Nephron (organoid): ENCODE measurements around the gene LAMA5.
A peak's percentile ranks its signal among the peaks of the same experiment; 100 is the strongest.
"Not testable (repeated sequence)": the region's sequence is repeated elsewhere in the genome, so short reads cannot be mapped to it uniquely, and the experiment has no call there.

Experiments
- H3K27ac Mint-ChIP-seq, 3 experiments: 2 replicates each; pipeline ENCODE4 v1.8.0; 2020; ENCODE audit warnings: mixed read lengths in 3 of 3, mild to moderate bottlenecking in 2 of 3, moderate library complexity in 1 of 3
- H3K27me3 Mint-ChIP-seq: 2 replicates; pipeline ENCODE4 v1.8.0; 2021; ENCODE audit warnings: low read depth, mild to moderate bottlenecking, moderate library complexity, mixed read lengths
- H3K36me3 Mint-ChIP-seq: 2 replicates; pipeline ENCODE4 v1.8.0; 2020; ENCODE audit warnings: low read depth, mixed read lengths
- H3K4me1 Mint-ChIP-seq: 2 replicates; pipeline ENCODE4 v1.8.0; 2020; ENCODE audit warnings: mixed read lengths
- H3K4me3 Mint-ChIP-seq, 3 experiments: 2 replicates each; pipeline ENCODE4 v1.8.0; 2020; ENCODE audit warnings: mild to moderate bottlenecking in 3 of 3, mixed read lengths in 3 of 3, moderate library complexity in 2 of 3
- H3K9me3 Mint-ChIP-seq: 2 replicates; pipeline ENCODE4 v1.8.0; 2020; ENCODE audit warnings: mixed read lengths
- TF ChIP-seq, protein P1 (sequence below), 3 experiments: fragments of 200-600 bp; sonication (generic); IDR thresholded peaks; one replicate each; pipeline ENCODE4 v1.5.0; 2021; ENCODE audit warnings: antibody characterized with exemption in 3 of 3; ENCODE audit not compliant: unreplicated experiment in 3 of 3

Gene LAMA5

DNA sequence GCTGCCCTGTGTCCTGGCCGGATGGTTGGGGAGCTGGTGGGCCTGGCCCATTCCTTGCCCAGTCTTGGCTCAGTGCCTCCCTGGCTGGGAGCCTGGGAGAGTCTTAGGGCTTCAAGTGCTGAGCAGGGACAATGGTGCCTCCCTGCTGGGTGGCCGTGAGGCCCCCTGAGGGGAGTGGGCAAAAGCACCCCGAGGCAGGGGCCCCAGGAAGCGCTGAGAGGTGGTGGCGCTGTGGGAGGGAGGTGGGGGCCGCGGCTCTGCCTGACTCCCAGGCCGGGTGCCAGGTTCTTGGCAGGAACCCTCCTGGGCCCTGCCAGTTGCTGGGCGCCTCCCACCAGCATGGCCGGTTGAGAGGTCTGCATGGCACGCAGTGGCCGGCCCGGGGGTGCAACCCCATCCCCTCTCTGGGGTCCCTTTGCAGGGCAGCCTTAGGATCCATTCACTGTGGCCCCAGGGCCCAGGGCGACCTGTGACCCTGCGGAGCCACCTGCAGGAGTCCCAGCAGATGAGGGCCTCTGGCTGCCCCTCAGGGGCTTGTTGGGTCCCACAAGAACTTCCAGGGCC is 10.6 kb upstream of the LAMA5 start:
- peaks cover 18% of the 10 kb centered on the region for H3K36me3 Mint-ChIP-seq
- peak overlapping the region; percentile 78 to 89 (median 84) for H3K27ac Mint-ChIP-seq
- TF ChIP-seq, protein P1, sequence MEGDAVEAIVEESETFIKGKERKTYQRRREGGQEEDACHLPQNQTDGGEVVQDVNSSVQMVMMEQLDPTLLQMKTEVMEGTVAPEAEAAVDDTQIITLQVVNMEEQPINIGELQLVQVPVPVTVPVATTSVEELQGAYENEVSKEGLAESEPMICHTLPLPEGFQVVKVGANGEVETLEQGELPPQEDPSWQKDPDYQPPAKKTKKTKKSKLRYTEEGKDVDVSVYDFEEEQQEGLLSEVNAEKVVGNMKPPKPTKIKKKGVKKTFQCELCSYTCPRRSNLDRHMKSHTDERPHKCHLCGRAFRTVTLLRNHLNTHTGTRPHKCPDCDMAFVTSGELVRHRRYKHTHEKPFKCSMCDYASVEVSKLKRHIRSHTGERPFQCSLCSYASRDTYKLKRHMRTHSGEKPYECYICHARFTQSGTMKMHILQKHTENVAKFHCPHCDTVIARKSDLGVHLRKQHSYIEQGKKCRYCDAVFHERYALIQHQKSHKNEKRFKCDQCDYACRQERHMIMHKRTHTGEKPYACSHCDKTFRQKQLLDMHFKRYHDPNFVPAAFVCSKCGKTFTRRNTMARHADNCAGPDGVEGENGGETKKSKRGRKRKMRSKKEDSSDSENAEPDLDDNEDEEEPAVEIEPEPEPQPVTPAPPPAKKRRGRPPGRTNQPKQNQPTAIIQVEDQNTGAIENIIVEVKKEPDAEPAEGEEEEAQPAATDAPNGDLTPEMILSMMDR (IDR thresholded peaks at IDR 0.05; ENCODE audit: unreplicated experiment in 3 of 3) = no peak
- no peaks in the 10 kb centered on the region for H3K27me3 Mint-ChIP-seq
- H3K4me3 Mint-ChIP-seq = no peak overlapping the region
- H3K9me3 Mint-ChIP-seq = peaks cover 8% of the 10 kb centered on the region
- H3K4me1 Mint-ChIP-seq = peaks cover 34% of the 10 kb centered on the region

DNA sequence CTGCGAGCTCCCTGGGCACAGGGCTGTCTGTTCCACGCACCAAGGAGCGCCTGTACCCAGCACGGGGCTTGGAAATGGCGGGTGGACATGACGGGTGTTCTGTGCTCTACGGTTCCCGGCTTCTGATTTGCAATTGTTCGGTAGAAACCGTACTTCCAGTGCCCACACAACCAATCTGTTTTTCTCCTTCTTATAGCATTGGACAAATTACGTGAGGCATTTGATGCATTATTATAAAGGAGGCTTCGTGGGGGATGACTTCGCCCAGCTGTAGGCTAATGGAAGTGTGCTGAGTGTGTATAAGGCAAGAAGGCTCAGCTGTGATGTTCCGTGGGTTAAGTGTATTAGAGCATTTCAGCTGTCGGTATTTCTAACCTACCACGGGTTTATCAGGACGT is 10.0 kb upstream of the LAMA5 start:
- H3K27ac Mint-ChIP-seq = peak overlapping the region; percentile 78 to 89 (median 84)
- peaks cover 32% of the 10 kb centered on the region for H3K4me1 Mint-ChIP-seq
- no peaks in the 10 kb centered on the region for H3K27me3 Mint-ChIP-seq
- peaks cover 8% of the 10 kb centered on the region for H3K9me3 Mint-ChIP-seq
- H3K4me3 Mint-ChIP-seq = peak overlapping the region in 1 of 3 experiments; percentile 22
- TF ChIP-seq, protein P1 (IDR thresholded peaks at IDR 0.05; ENCODE audit: unreplicated experiment in 3 of 3) = no peak
- peaks cover 12% of the 10 kb centered on the region for H3K36me3 Mint-ChIP-seq

DNA sequence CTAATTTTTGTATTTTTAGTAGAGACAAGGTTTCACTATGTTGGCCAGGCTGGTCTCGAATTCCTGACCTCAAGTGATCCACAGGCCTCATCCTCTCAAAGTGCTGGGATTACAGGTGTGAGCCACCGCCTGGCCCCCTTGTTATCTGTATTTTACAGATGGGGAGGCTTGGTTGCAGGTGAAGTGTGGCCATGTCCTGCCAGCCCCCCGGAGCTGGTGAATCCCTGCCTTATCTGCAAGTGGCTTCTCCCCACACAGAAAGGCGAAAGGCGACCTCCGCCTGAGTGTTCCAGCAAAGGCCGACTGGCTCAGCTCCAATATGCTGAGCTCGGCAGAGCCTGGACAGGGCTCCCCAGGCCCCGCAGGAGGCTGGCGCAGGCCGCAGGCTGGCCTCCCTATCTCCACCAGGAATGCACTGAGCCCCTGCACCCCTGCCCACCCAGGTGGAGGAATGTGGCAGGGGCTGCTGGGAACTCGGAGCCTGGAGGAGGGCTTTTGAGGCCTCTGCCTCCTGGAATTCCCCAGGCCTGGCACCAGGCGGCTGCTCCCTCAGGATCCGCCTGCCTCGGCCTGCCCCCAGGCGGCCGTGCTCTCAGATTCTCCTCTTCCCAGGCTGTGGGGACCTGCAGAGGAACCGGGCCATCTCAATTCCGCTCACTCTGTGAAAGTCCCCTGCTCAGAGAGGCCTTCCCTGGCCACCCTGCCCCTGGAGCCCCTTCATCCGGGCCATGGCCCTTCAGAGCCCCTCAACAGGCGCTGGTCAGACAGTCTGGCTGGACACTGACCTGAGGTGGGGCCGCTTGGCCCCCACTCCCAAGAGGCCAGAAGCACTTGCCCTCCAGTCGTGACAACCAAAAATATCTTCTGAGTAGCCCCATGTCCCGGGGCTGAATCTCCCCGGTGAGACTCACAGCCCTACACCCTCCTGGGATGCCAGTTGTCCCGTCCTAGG is 9.3 kb upstream of the LAMA5 start:
- Mint-ChIP-seq H3K4me1 (peaks cover 27% of the 10 kb centered on the region), H3K9me3 (peaks cover 4% of the 10 kb centered on the region)
- TF ChIP-seq, protein P1 (IDR thresholded peaks at IDR 0.05; ENCODE audit: unreplicated experiment in 3 of 3) = peak; percentile 58 to 65 (median 59)

DNA sequence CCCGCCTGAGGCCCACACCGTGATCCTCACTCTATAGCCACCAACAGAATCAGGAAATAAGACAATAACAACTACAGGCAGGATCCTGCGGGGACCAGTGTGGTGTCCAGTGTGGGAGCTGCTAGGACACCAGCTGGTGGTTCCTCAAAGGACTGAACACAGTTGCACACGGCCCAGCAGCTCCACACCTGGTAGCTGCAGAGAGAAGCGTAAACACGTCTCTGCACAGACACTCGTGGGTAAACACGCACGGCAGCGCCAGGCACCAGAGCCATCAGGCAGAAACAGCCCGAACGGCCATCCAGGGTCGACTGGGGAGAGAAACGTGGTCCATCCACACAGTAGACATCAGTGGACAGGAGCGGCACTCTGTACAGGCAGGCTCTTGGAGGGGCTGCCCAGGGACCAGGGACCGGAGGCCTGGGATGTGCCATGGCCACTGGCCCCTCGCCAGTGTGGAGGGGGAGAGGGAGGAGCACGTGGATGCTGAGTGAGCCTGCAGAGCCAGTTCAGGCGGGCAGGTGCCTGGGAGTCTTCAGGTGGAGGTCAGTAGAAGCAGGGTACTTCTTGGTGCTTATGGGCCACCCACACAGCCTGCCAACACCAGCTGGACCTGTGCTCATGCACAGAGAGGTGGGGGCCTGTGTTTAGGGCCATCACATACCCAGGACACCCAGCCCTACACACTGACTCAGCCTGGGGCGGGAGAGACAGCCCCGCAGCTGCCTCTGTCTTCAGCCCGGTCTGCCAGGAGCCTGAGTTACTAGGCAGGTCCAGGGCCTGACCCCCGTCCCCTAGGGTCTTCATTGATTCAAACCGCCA is 7.4 kb upstream of the LAMA5 start:
- Mint-ChIP-seq H3K9me3 (peaks cover 4% of the 10 kb centered on the region), H3K27ac (peak overlapping the region; percentile 87 to 92 (median 89)), H3K4me3 (peak overlapping the region in 2 of 3 experiments; percentile 42 to 57), H3K27me3 (no peaks in the 10 kb centered on the region), H3K36me3 (peaks cover 7% of the 10 kb centered on the region), H3K4me1 (peaks cover 33% of the 10 kb centered on the region)
- TF ChIP-seq, protein P1 (IDR thresholded peaks at IDR 0.05; ENCODE audit: unreplicated experiment in 3 of 3) = no peak

More for the DNA sequence above, 9.3 kb upstream of the LAMA5 start:
- Mint-ChIP-seq H3K27me3 (no peaks in the 10 kb centered on the region), H3K36me3 (peaks cover 7% of the 10 kb centered on the region), H3K27ac (peak overlapping the region; percentile 63 to 89 (median 78)), H3K4me3 (no peak overlapping the region)

DNA sequence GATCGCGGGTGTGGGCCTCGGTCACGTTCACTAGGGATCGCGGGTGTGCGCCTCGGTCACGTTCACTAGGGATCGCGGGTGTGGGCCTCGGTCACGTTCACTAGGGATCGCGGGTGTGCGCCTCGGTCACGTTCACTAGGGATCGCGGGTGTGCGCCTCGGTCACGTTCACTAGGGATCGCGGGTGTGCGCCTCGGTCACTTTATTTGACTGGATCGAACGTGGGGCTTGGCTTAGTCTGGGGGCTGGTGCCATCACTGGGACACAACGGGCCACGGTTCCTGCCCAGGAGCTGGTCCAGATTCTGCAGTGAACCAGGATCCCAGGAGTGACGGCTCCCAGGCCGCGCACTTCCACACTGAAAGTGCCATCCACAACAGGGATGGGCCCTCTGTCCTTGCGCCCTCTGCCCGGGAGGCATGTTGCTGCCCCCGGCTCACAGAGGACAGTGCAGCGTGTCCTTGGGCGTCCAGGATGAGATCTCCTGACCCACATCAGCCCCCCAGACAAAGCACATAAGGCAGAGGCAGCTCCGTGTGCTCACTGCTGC is 6.6 kb upstream of the LAMA5 start:
- not testable (repeated sequence) for H3K4me3 Mint-ChIP-seq, H3K27me3 Mint-ChIP-seq, H3K36me3 Mint-ChIP-seq, H3K9me3 Mint-ChIP-seq
- Mint-ChIP-seq H3K4me1 (peaks cover 39% of the 10 kb centered on the region), H3K27ac (peak overlapping the region; percentile 87 to 92 (median 89))
